HFF-Myc (cell line): Measurements from ENCODE around the gene CDC34.
A peak's percentile ranks its signal among the peaks of the same experiment; 100 is the strongest.

Experiments used
- DNase-seq: peaks from one replicate; pipeline ENCODE4 v3.0.0-alpha.2; 2011; ENCODE audit warnings: low read depth; ENCODE audit errors: extremely low read depth
- H3K4me3 ChIP-seq: replicated peaks from 2 replicates; pipeline ENCODE4 v1.5.1; 2011; ENCODE audit warnings: low read depth, mild to moderate bottlenecking, control low read depth, low read length
- TF ChIP-seq, protein P1 (sequence below): IDR thresholded peaks from 2 replicates; pipeline ENCODE4 v1.5.1; 2012; ENCODE audit warnings: mild to moderate bottlenecking, low read depth, low read length, control low read depth; ENCODE audit errors: missing control alignments

The CDC34 gene

GRCh38 chr19:507286-508203 is 24.0 kb upstream of the CDC34 start, which contains the start of gene TPGS1:
Gene TPGS1 (plus strand): TSS chr19:507497. CDS start chr19:507507, 10 bp downstream.
- TF ChIP-seq, protein P1, sequence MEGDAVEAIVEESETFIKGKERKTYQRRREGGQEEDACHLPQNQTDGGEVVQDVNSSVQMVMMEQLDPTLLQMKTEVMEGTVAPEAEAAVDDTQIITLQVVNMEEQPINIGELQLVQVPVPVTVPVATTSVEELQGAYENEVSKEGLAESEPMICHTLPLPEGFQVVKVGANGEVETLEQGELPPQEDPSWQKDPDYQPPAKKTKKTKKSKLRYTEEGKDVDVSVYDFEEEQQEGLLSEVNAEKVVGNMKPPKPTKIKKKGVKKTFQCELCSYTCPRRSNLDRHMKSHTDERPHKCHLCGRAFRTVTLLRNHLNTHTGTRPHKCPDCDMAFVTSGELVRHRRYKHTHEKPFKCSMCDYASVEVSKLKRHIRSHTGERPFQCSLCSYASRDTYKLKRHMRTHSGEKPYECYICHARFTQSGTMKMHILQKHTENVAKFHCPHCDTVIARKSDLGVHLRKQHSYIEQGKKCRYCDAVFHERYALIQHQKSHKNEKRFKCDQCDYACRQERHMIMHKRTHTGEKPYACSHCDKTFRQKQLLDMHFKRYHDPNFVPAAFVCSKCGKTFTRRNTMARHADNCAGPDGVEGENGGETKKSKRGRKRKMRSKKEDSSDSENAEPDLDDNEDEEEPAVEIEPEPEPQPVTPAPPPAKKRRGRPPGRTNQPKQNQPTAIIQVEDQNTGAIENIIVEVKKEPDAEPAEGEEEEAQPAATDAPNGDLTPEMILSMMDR = no peak
- no peak for DNase-seq
- peak within 1 kb of the TSS; percentile 59 for H3K4me3 ChIP-seq

- TF ChIP-seq, protein P1 = no peak
- H3K4me3 ChIP-seq = peak overlapping the region; percentile 59
- no peak for DNase-seq
Observed at GRCh38 chr19:508204-509150, 23.1 kb upstream of the CDC34 start.

DNA sequence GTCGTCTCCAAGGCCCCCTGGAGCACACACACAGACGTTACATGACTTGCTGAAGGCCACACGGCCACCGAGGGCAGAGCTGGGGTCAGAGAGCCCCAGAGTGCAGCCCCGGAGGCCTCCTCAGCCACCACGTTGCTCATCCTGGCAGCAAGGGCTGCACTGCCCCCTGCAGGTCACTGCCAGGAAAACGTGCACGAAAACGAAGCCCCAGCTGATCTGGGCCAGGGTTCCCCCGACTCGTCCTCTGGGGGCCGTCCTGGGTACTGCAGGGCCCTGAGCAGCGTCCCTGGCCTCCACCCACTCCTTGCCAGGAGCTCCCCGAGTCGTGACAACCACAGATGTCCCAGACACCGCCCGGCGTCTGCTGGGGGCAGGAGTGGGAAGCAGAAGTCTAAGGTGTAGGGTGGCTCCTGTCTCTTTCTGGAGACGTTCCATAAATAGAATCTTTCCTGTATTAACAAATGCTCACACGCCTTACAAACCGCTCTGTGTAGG is 20.9 kb upstream of the CDC34 start:
- peak; percentile 72 for DNase-seq
- TF ChIP-seq, protein P1 = peak; percentile 98
- H3K4me3 ChIP-seq = no peak overlapping the region

DNA sequence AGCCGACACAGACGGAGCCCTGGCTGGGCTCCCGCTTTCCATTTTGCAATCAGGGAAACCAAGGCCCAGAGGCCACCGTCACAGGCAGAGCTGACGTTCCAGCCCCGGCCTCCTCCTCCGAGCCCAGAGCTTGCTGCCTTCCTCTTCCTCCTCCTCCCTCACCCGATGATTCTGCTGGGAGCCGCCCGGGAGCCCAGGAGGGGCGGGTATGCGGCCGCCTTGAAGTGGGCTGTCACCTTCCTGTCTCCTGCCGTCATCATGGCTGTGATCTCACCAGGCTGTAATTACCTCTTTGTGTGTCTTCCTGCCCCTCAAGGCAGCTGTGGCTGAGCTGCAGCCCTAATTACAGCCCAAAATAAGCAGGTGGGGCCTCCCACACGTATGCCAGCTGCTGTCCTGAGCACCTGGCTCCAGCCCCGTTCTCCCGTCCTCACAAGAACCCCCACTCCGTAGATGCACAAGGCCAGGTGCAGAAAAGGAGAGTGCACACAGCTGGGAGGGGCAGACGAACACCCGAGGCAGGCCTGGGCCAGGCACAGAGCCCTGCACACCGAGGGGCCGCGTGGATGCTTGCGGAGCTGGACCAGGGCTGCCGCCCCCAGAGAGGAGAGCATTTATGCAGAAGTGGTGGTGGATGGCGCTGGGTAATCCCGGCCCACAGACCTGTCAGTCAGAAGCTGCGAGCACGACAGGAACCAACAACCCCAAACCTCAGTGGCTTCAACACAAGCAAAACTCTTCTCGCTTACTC is 20.3 kb upstream of the CDC34 start:
- DNase-seq = no peak
- no peak overlapping the region for H3K4me3 ChIP-seq
- TF ChIP-seq, protein P1 = no peak

GRCh38 chr19:512547-513365 is 18.8 kb upstream of the CDC34 start:
- no peak overlapping the region for H3K4me3 ChIP-seq
- no peak for DNase-seq
- TF ChIP-seq, protein P1 = no peak
